ENCODE results near the gene PIP4P1.
A peak's percentile ranks its signal among the peaks of the same experiment; 100 is the strongest.
"Not testable (repeated sequence)": the region's sequence is repeated elsewhere in the genome, so short reads cannot be mapped to it uniquely, and the experiment has no call there.

Gene PIP4P1

GRCh38 chr14:20456971-20457370 lies 4.3 kb downstream of the PIP4P1 start:
- no peak for TF ChIP-seq CTCF (IDR thresholded peaks at IDR 0.05; ENCODE audit: low read depth, low read length, missing control alignments)
- H3K36me3 ChIP-seq (replicated peaks) = peaks cover 33% of the 10 kb centered on the region
- in situ Hi-C loops (cut with HindIII; ENCODE audit: low pct_ligation_motif_present, low sequenced_read_pairs) = no loop called here
- DNase-seq = no peak
- no peak overlapping the region for H3K27ac ChIP-seq
- H3K4me3 ChIP-seq (ENCODE audit: low read depth, low read length) = no peak overlapping the region
- no peaks in the 10 kb centered on the region for H3K27me3 ChIP-seq (replicated peaks)

GRCh38 chr14:20455355-20456300 lies 5.6 kb downstream of the PIP4P1 start:
- Histone ChIP-seq H3K36me3 (replicated peaks) (peaks cover 35% of the 10 kb centered on the region), H3K27ac (peak overlapping the region; percentile 99), H3K27me3 (replicated peaks) (no peaks in the 10 kb centered on the region), H3K4me3 (ENCODE audit: low read depth, low read length) (peak overlapping the region; percentile 93)
- in situ Hi-C loops (cut with HindIII; ENCODE audit: low pct_ligation_motif_present, low sequenced_read_pairs) = no loop called here
- DNase-seq = peak; percentile 91
- TF ChIP-seq CTCF (IDR thresholded peaks at IDR 0.05; ENCODE audit: low read depth, low read length, missing control alignments) = no peak

- in situ Hi-C loops (cut with HindIII; ENCODE audit: low pct_ligation_motif_present, low sequenced_read_pairs) = no loop called here
- Histone ChIP-seq H3K27me3 (replicated peaks) (no peaks in the 10 kb centered on the region), H3K4me3 (ENCODE audit: low read depth, low read length) (peak within 1 kb of the TSS; percentile 93), H3K36me3 (replicated peaks) (peaks cover 39% of the 10 kb centered on the region), H3K27ac (peak within 1 kb of the TSS; percentile 99)
- no peak for TF ChIP-seq CTCF (IDR thresholded peaks at IDR 0.05; ENCODE audit: low read depth, low read length, missing control alignments)
- DNase-seq = peak; percentile 99
Observed at GRCh38 chr14:20454516-20455354, 6.5 kb downstream of the PIP4P1 start, which contains the start of the genes APEX1 and OSGEP. APEX1 (plus strand) TSS chr14:20455226; CDS start chr14:20455646, 420 bp downstream. OSGEP (minus strand) TSS chr14:20454812; CDS start chr14:20454683, 129 bp downstream.

- H3K27ac ChIP-seq; in situ Hi-C loops (cut with HindIII; ENCODE audit: low pct_ligation_motif_present, low sequenced_read_pairs); H3K4me3 ChIP-seq (ENCODE audit: low read depth, low read length); DNase-seq; H3K27me3 ChIP-seq (replicated peaks): not testable (repeated sequence)
- peaks cover 46% of the 10 kb centered on the region for H3K36me3 ChIP-seq (replicated peaks)
Observed at GRCh38 chr14:20452831-20453230, 8.4 kb downstream of the PIP4P1 start.

- in situ Hi-C loops (cut with HindIII; ENCODE audit: low pct_ligation_motif_present, low sequenced_read_pairs) = no loop called here
- no peak for DNase-seq
- no peak for TF ChIP-seq CTCF (IDR thresholded peaks at IDR 0.05; ENCODE audit: low read depth, low read length, missing control alignments)
- Histone ChIP-seq H3K27ac (no peak overlapping the region), H3K4me3 (ENCODE audit: low read depth, low read length) (no peak overlapping the region), H3K36me3 (replicated peaks) (peaks cover 54% of the 10 kb centered on the region), H3K27me3 (replicated peaks) (no peaks in the 10 kb centered on the region)
Observed at GRCh38 chr14:20446889-20447288, 14.3 kb downstream of the PIP4P1 start.

GRCh38 chr14:20443650-20444049 lies 17.6 kb downstream of the PIP4P1 start:
- H3K27me3 ChIP-seq (replicated peaks); in situ Hi-C loops (cut with HindIII; ENCODE audit: low pct_ligation_motif_present, low sequenced_read_pairs); H3K4me3 ChIP-seq (ENCODE audit: low read depth, low read length); DNase-seq; H3K27ac ChIP-seq: not testable (repeated sequence)
- peaks cover 36% of the 10 kb centered on the region for H3K36me3 ChIP-seq (replicated peaks)

All from brain microvascular endothelial cell (primary cell).